ENCODE data around the gene PSME1.

DNA sequence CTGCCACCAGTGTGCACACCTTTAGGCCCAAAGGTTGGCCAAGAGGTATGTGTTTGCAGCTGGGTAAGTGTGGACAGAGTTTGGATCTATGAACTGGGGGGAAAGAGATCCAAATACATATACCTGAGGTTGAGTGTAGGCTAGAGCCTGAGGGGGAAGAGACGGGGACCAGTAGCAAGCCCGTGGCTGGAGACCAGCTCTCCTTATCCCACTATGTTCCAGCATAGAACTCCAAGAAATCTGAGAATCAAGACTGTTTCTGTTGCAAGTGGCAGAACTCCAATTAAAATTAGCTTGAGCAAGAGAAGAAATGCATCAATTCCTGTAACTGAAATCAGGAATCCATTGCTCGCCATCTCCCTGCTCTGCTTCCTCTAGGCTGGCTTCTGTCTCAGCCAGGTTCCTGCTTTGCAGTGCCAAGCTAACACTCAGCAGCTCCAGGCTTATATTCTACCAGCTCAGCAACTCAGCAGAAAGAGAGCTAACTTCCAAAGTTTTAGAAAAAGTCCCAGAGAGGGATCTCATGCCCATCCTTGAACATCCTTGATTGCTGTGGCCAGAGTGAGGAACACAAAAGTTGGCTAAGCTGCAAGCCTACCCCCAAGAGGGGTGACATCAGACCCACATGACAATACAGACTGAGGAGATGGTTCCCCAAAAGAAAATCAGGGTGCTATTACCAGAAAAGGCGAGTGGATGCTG is 43.3 kb upstream of the PSME1 start:
- TF ChIP-seq CTCF (IDR thresholded peaks at IDR 0.05; ENCODE audit: borderline replicate concordance, extremely low read depth, low read length, poor library complexity, severe bottlenecking) (no peak), EZH2 (IDR thresholded peaks at IDR 0.05; ENCODE audit: borderline replicate concordance, low read depth, low read length, severe bottlenecking) (no peak)
